Mucosa of descending colon (tissue), 3 donors: Measurements from ENCODE around the gene CUL4A. TPM values are rescaled to one million over a fixed set of nuclear protein-coding genes. Genes with fewer than 3 reads are reported as not detected.
"Not testable (repeated sequence)": the region's sequence is repeated elsewhere in the genome, so short reads cannot be mapped to it uniquely, and the experiment has no call there.

Experiments used
- ATAC-seq: fragments of 200-7000 bp; cut with Tn5 transposase; one replicate; pipeline ENCODE4 v1.9.1; 2020; ENCODE audit warnings: mild to moderate bottlenecking, moderate library complexity
- DNase-seq, 3 donors: peaks; one replicate each; pipeline ENCODE4 v3.0.0-alpha.2; 2020
- H3K36me3 ChIP-seq: fragments of 200-600 bp; one replicate; pipeline ENCODE4 v1.8.0; 2021; ENCODE audit warnings: low read depth, mild to moderate bottlenecking
- H3K4me1 ChIP-seq: fragments of 200-600 bp; one replicate; pipeline ENCODE4 v1.8.0; 2021; ENCODE audit warnings: low read depth, mild to moderate bottlenecking
- H3K4me3 ChIP-seq: fragments of 200-600 bp; one replicate; pipeline ENCODE4 v1.8.0; 2021; ENCODE audit warnings: mild to moderate bottlenecking
- H3K9me3 ChIP-seq: fragments of 200-600 bp; one replicate; pipeline ENCODE4 v1.8.0; 2021; ENCODE audit warnings: mild to moderate bottlenecking
- CTCF ChIP-seq: fragments of 200-600 bp; IDR thresholded peaks from one replicate; pipeline ENCODE4 v1.8.0; 2022; ENCODE audit warnings: antibody characterized with exemption, mild to moderate bottlenecking
- intact Hi-C, 2 donors: fragments of 100-400 bp; cut with DNase I in 1 of 2; cut with micrococcal nuclease in 1 of 2; formaldehyde crosslinking; loops; one replicate each; pipeline versions ENCODE4 v1.11.0 to v1.11.1; 2022; cut with DNase I, micrococcal nuclease
- total RNA-seq, 3 donors: library from RNA; stranded (reverse); fragmentation: NEBNext Ultra II Directional in 2 of 3; extraction: Animal tissue kit (Norgen Biotek cat#: 25700) in 2 of 3; gene quantifications; one replicate each; pipeline versions ENCODE4 v1.2.1 to v1.2.4, GENCODE V29; 2021 to 2023
- donor health status: DM: no; HTN: no; CAD: no; lungs with moderate emphysema.
- donor health status: DM: no; HTN: no; CAD: no.
- donor health status: DM: no; HTN: yes; CAD: no.

The CUL4A gene
- total RNA-seq, 3 donors from 2014 or later, result 57.2 to 71.8 (median 59.8) TPM

- no peaks in the 10 kb centered on the region for H3K4me1 ChIP-seq
- no peak for TF ChIP-seq CTCF
- ATAC-seq (no peak), DNase-seq (no peak)
- H3K9me3 ChIP-seq, result no peaks in the 10 kb centered on the region
- intact Hi-C loops, result no loop called here
- no peak overlapping the region for H3K4me3 ChIP-seq
- H3K36me3 ChIP-seq, result no peaks in the 10 kb centered on the region
Measured at GRCh38 chr13:113252516-113253095, 43.2 kb downstream of the CUL4A start.

GRCh38 chr13:113257908-113258307, 48.5 kb downstream of the CUL4A start:
- ATAC-seq, DNase-seq, intact Hi-C loops: not testable (repeated sequence)

GRCh38 chr13:113258321-113259054, 49.1 kb downstream of the CUL4A start:
- ATAC-seq (no peak), DNase-seq (peak in 1 of 3 donors; percentile 9)
- Histone ChIP-seq H3K4me1 (no peaks in the 10 kb centered on the region), H3K9me3 (no peaks in the 10 kb centered on the region), H3K36me3 (peaks cover 18% of the 10 kb centered on the region), H3K4me3 (no peak overlapping the region)
- intact Hi-C loops, result no loop called here
- no peak for TF ChIP-seq CTCF

More at GRCh38 chr13:113257908-113258307, 48.5 kb downstream of the CUL4A start:
- H3K9me3 ChIP-seq, H3K4me3 ChIP-seq, H3K4me1 ChIP-seq: not testable (repeated sequence)
- H3K36me3 ChIP-seq, result peaks cover 18% of the 10 kb centered on the region

- no peak for TF ChIP-seq CTCF
- intact Hi-C loops, result no loop called here
- ATAC-seq (no peak), DNase-seq (no peak)
- Histone ChIP-seq H3K9me3 (no peaks in the 10 kb centered on the region), H3K4me3 (no peak overlapping the region), H3K36me3 (peaks cover 18% of the 10 kb centered on the region), H3K4me1 (no peaks in the 10 kb centered on the region)
Measured at GRCh38 chr13:113260996-113261395, 51.6 kb downstream of the CUL4A start.

GRCh38 chr13:113263016-113263415, 53.6 kb downstream of the CUL4A start:
- DNase-seq, ATAC-seq, H3K4me3 ChIP-seq, H3K9me3 ChIP-seq, H3K4me1 ChIP-seq, intact Hi-C loops: not testable (repeated sequence)
- H3K36me3 ChIP-seq, result peaks cover 18% of the 10 kb centered on the region

GRCh38 chr13:113267642-113268405, 58.4 kb downstream of the CUL4A start:
- Histone ChIP-seq H3K4me1 (no peaks in the 10 kb centered on the region), H3K9me3 (no peaks in the 10 kb centered on the region), H3K36me3 (no peaks in the 10 kb centered on the region), H3K4me3 (no peak overlapping the region)
- intact Hi-C loops, result no loop called here
- ATAC-seq, result peak; percentile 25
- no peak for TF ChIP-seq CTCF
- DNase-seq, result no peak
